ENCODE data around the gene TNFAIP8. TPM values are rescaled to one million over a fixed set of nuclear protein-coding genes. Genes with fewer than 3 reads are reported as not detected.

TNFAIP8 gene
- total RNA-seq, 6 experiments from 2014 or later = 8.0 to 13.9 (median 10.5) TPM

GRCh38 chr5:119343052-119343451 lies 12.8 kb upstream of the TNFAIP8 start:
- TF ChIP-seq CTCF (IDR thresholded peaks at IDR 0.05) = no peak
- Mint-ChIP-seq H3K4me1 (ENCODE audit: low read depth) (peaks cover 13% of the 10 kb centered on the region), H3K9me3 (no peaks in the 10 kb centered on the region), H3K4me3 (no peak overlapping the region), H3K36me3 (ENCODE audit: low read depth) (no peaks in the 10 kb centered on the region), H3K27ac (no peak overlapping the region), H3K27me3 (ENCODE audit: insufficient read depth) (no peaks in the 10 kb centered on the region)
- no peak for DNase-seq

GRCh38 chr5:119343766-119344165 lies 12.1 kb upstream of the TNFAIP8 start:
- no peak for TF ChIP-seq CTCF (IDR thresholded peaks at IDR 0.05)
- H3K27ac Mint-ChIP-seq = no peak overlapping the region
- DNase-seq = no peak
- peaks cover 17% of the 10 kb centered on the region for H3K4me1 Mint-ChIP-seq (ENCODE audit: low read depth)
- no peak overlapping the region for H3K4me3 Mint-ChIP-seq
- no peaks in the 10 kb centered on the region for H3K36me3 Mint-ChIP-seq (ENCODE audit: low read depth)
- H3K9me3 Mint-ChIP-seq = no peaks in the 10 kb centered on the region
- H3K27me3 Mint-ChIP-seq (ENCODE audit: insufficient read depth) = no peaks in the 10 kb centered on the region

- Mint-ChIP-seq H3K4me1 (ENCODE audit: low read depth) (peaks cover 17% of the 10 kb centered on the region), H3K27me3 (ENCODE audit: insufficient read depth) (no peaks in the 10 kb centered on the region), H3K4me3 (no peak overlapping the region), H3K27ac (no peak overlapping the region), H3K9me3 (no peaks in the 10 kb centered on the region), H3K36me3 (ENCODE audit: low read depth) (no peaks in the 10 kb centered on the region)
- no peak for DNase-seq
- TF ChIP-seq CTCF (IDR thresholded peaks at IDR 0.05) = no peak
Observed at GRCh38 chr5:119344231-119344630, 11.6 kb upstream of the TNFAIP8 start.

GRCh38 chr5:119345861-119346260 lies 10.0 kb upstream of the TNFAIP8 start:
- H3K27me3 Mint-ChIP-seq (ENCODE audit: insufficient read depth) = no peaks in the 10 kb centered on the region
- no peaks in the 10 kb centered on the region for H3K9me3 Mint-ChIP-seq
- no peak overlapping the region for H3K27ac Mint-ChIP-seq
- H3K4me1 Mint-ChIP-seq (ENCODE audit: low read depth) = peaks cover 17% of the 10 kb centered on the region
- H3K4me3 Mint-ChIP-seq = no peak overlapping the region
- no peaks in the 10 kb centered on the region for H3K36me3 Mint-ChIP-seq (ENCODE audit: low read depth)
- no peak for DNase-seq
- TF ChIP-seq CTCF (IDR thresholded peaks at IDR 0.05) = no peak

- no peak for TF ChIP-seq CTCF (IDR thresholded peaks at IDR 0.05)
- Mint-ChIP-seq H3K9me3 (no peaks in the 10 kb centered on the region), H3K4me1 (ENCODE audit: low read depth) (peaks cover 17% of the 10 kb centered on the region), H3K4me3 (no peak overlapping the region), H3K27ac (no peak overlapping the region), H3K27me3 (ENCODE audit: insufficient read depth) (no peaks in the 10 kb centered on the region), H3K36me3 (ENCODE audit: low read depth) (no peaks in the 10 kb centered on the region)
- DNase-seq = no peak
Observed at GRCh38 chr5:119346394-119346793, 9.4 kb upstream of the TNFAIP8 start.

GRCh38 chr5:119347574-119347973 lies 8.2 kb upstream of the TNFAIP8 start:
- H3K9me3 Mint-ChIP-seq = no peaks in the 10 kb centered on the region
- no peak overlapping the region for H3K4me3 Mint-ChIP-seq
- no peaks in the 10 kb centered on the region for H3K36me3 Mint-ChIP-seq (ENCODE audit: low read depth)
- peaks cover 10% of the 10 kb centered on the region for H3K4me1 Mint-ChIP-seq (ENCODE audit: low read depth)
- H3K27ac Mint-ChIP-seq = no peak overlapping the region
- DNase-seq = no peak
- TF ChIP-seq CTCF (IDR thresholded peaks at IDR 0.05) = no peak
- peaks cover 2% of the 10 kb centered on the region; the same call in 1 of the 2 replicates for H3K27me3 Mint-ChIP-seq (ENCODE audit: insufficient read depth)

All from HFFc6 (cell line).